ENCODE results near the gene WFIKKN1.

WFIKKN1 gene

GRCh38 chr16:648781-649589 lies 18.2 kb downstream of the WFIKKN1 start, which contains the start of gene WDR90 (continued):
- TF ChIP-seq MEIS1 (CRISPR knock-in tag; IDR thresholded peaks at IDR 0.05; ENCODE audit: borderline replicate concordance) (no peak), KLF9 (tag by site-specific recombination; IDR thresholded peaks at IDR 0.05; ENCODE audit: low read depth) (peak; percentile 88), ZNF645 (tag by site-specific recombination; IDR thresholded peaks at IDR 0.05) (no peak), ZNF513 (tag by site-specific recombination; IDR thresholded peaks at IDR 0.05) (no peak; the same call in 1 of the 2 replicates), ZNF366 (tag by site-specific recombination; conservative IDR thresholded peaks at IDR 0.05) (no peak), ZNF394 (tag by site-specific recombination; IDR thresholded peaks at IDR 0.05; ENCODE audit: borderline replicate concordance) (peak; percentile 77; the same call in 1 of the 2 replicates), ZNF529 (tag by site-specific recombination; IDR thresholded peaks at IDR 0.05; ENCODE audit: insufficient replicate concordance) (no peak), ZNF148 (tag by site-specific recombination; IDR thresholded peaks at IDR 0.05; ENCODE audit: borderline replicate concordance) (no peak), ZNF830 (tag by site-specific recombination; IDR thresholded peaks at IDR 0.05; ENCODE audit: low read depth) (no peak), ZNF549 (tag by site-specific recombination; IDR thresholded peaks at IDR 0.05) (no peak), ZNF837 (tag by site-specific recombination; IDR thresholded peaks at IDR 0.05) (0 out of 2 replicates have a peak, but pooled peaks have one; percentile 36), HIC1 (tag by site-specific recombination; IDR thresholded peaks at IDR 0.05) (peak; percentile 98), ZNF280D (tag by site-specific recombination; IDR thresholded peaks at IDR 0.05) (no peak), MYNN (tag by site-specific recombination; IDR thresholded peaks at IDR 0.05; ENCODE audit: borderline replicate concordance) (peak; percentile 97), ZNF791 (tag by site-specific recombination; IDR thresholded peaks at IDR 0.05) (no peak), INSM2 (tag by site-specific recombination; IDR thresholded peaks at IDR 0.05) (no peak), ZNF398 (tag by site-specific recombination; IDR thresholded peaks at IDR 0.05) (no peak), GLIS2 (tag by site-specific recombination; IDR thresholded peaks at IDR 0.05) (peak; percentile 97), ZBTB21 (tag by site-specific recombination; IDR thresholded peaks at IDR 0.05) (no peak), ZNF248 (tag by site-specific recombination; IDR thresholded peaks at IDR 0.05) (no peak), ZNF138 (tag by site-specific recombination; IDR thresholded peaks at IDR 0.05; ENCODE audit: borderline replicate concordance) (no peak), ZNF132 (tag by site-specific recombination; IDR thresholded peaks at IDR 0.05; ENCODE audit: borderline replicate concordance) (no peak), ZNF37A (tag by site-specific recombination; IDR thresholded peaks at IDR 0.05) (no peak), ZNF169 (tag by site-specific recombination; IDR thresholded peaks at IDR 0.05) (no peak)

Data from HEK293 (cell line).